Measurements from ENCODE around the gene ADARB2.

DNA sequence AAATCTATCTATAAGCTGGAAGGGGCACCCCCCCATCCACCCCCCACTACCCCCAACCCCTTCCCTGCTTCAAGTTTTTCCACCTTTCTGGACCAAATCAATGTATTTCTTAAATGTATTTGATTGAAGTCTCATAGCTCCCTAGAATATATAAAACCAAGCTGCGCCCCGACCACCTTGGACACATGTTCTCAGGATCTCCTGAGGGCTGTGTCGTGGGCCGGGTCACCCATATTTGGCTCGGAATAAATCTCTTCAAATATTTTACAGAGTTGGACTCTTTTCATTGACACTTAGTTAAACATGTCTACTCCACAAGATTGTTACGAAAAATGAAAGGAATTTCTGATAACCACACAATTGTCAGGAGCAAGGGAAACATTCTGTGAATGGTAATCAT is 215.6 kb downstream of the ADARB2 start:
- TF ChIP-seq, protein P1, sequence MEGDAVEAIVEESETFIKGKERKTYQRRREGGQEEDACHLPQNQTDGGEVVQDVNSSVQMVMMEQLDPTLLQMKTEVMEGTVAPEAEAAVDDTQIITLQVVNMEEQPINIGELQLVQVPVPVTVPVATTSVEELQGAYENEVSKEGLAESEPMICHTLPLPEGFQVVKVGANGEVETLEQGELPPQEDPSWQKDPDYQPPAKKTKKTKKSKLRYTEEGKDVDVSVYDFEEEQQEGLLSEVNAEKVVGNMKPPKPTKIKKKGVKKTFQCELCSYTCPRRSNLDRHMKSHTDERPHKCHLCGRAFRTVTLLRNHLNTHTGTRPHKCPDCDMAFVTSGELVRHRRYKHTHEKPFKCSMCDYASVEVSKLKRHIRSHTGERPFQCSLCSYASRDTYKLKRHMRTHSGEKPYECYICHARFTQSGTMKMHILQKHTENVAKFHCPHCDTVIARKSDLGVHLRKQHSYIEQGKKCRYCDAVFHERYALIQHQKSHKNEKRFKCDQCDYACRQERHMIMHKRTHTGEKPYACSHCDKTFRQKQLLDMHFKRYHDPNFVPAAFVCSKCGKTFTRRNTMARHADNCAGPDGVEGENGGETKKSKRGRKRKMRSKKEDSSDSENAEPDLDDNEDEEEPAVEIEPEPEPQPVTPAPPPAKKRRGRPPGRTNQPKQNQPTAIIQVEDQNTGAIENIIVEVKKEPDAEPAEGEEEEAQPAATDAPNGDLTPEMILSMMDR (IDR thresholded peaks at IDR 0.05) = no peak
- TF ChIP-seq EP300 (IDR thresholded peaks at IDR 0.05) (no peak), POLR2A (IDR thresholded peaks at IDR 0.05) (no peak)
